K562 (cell line): ENCODE measurements around the gene AHI1. TPM values are rescaled to one million over a fixed set of nuclear protein-coding genes. Genes with fewer than 3 reads are reported as not detected.

Experiments used
- COPS2 ChIP-seq: fragments of 450-650 bp; conservative IDR thresholded peaks from 2 replicates; pipeline ENCODE4 v1.6.1; 2016; ENCODE audit warnings: mild to moderate bottlenecking, moderate library complexity
- CREBBP ChIP-seq: IDR thresholded peaks from one replicate; pipeline ENCODE4 v1.6.1; 2012; ENCODE audit warnings: low read depth, mild to moderate bottlenecking, control low read depth, inconsistent platforms, low read length
- CTBP1 ChIP-seq: fragments of 450-650 bp; IDR thresholded peaks from 2 replicates; pipeline ENCODE4 v1.6.1; 2016; ENCODE audit warnings: borderline replicate concordance
- DPF2 ChIP-seq: fragments of 450-650 bp; IDR thresholded peaks from 2 replicates; pipeline ENCODE4 v1.6.1; 2016
- FOSL1 ChIP-seq: fragments of 200-800 bp; sonication (Bioruptor generic); conservative IDR thresholded peaks from 2 replicates; pipeline ENCODE4 v1.6.1; 2016; ENCODE audit warnings: missing genetic modification characterization, missing compliant biosample characterization
- FOXO4 ChIP-seq: fragments of 450-650 bp; formaldehyde crosslinking; IDR thresholded peaks from 2 replicates; pipeline ENCODE4 v1.4.0; 2020; ENCODE audit warnings: mild to moderate bottlenecking, moderate library complexity
- HDAC8 ChIP-seq: fragments of 450-650 bp; IDR thresholded peaks from 2 replicates; pipeline ENCODE4 v1.6.1; 2016; ENCODE audit warnings: mild to moderate bottlenecking, missing genetic modification characterization, moderate library complexity, missing compliant biosample characterization
- HIVEP1 ChIP-seq: fragments of 250-450 bp; sonication (Bioruptor Pico); IDR thresholded peaks from 2 replicates; pipeline ENCODE4 v1.4.0; 2020; ENCODE audit warnings: mild to moderate bottlenecking
- IFI16 ChIP-seq: fragments of 250-450 bp; sonication (Bioruptor Pico); IDR thresholded peaks from 2 replicates; pipeline ENCODE4 v2.1.2; 2022; ENCODE audit warnings: mild to moderate bottlenecking, inconsistent platforms
- KAT2B ChIP-seq: IDR thresholded peaks from one replicate; pipeline ENCODE4 v1.6.1; 2012; ENCODE audit warnings: low read depth, mild to moderate bottlenecking, control low read depth, inconsistent platforms, low read length, moderate library complexity
- MNT ChIP-seq, 2 experiments: fragments of 450-650 bp; conservative IDR thresholded peaks; 2 replicates each; pipeline ENCODE4 v1.6.1; 2017; ENCODE audit warnings: mild to moderate bottlenecking in 2 of 2, moderate library complexity in 2 of 2
- MTA1 ChIP-seq: fragments of 450-650 bp; IDR thresholded peaks from 2 replicates; pipeline ENCODE4 v1.6.1; 2017; ENCODE audit warnings: borderline replicate concordance
- MTA2 ChIP-seq: fragments of 450-650 bp; IDR thresholded peaks from 2 replicates; pipeline ENCODE4 v1.6.1; 2016; ENCODE audit warnings: low read depth
- NELFE ChIP-seq: IDR thresholded peaks from 2 replicates; pipeline ENCODE4 v1.6.1; 2011; ENCODE audit warnings: mild to moderate bottlenecking; ENCODE audit not compliant: insufficient read depth, insufficient read length
- NFIC ChIP-seq: fragments of 450-650 bp; IDR thresholded peaks from 2 replicates; pipeline ENCODE4 v1.6.1; 2017; ENCODE audit warnings: mild to moderate bottlenecking, inconsistent platforms
- PHF20 ChIP-seq: fragments of 450-650 bp; IDR thresholded peaks from 2 replicates; pipeline ENCODE4 v1.6.1; 2018; ENCODE audit not compliant: partially characterized antibody
- PML ChIP-seq: IDR thresholded peaks from 2 replicates; pipeline ENCODE4 v1.6.1; 2012; ENCODE audit warnings: low read length, inconsistent platforms
- POLR2AphosphoS5 ChIP-seq: IDR thresholded peaks from 2 replicates; pipeline ENCODE4 v1.6.1; 2011; ENCODE audit warnings: mild to moderate bottlenecking, low read depth, low read length, moderate library complexity; ENCODE audit not compliant: control insufficient read depth, insufficient read depth
- SMARCB1 ChIP-seq: IDR thresholded peaks from 2 replicates; pipeline ENCODE4 v1.6.1; 2011; ENCODE audit warnings: improper control_type of control experiment, low read depth; ENCODE audit not compliant: insufficient read length
- SMARCE1 ChIP-seq: fragments of 450-650 bp; IDR thresholded peaks from 2 replicates; pipeline ENCODE4 v1.7.1; 2016; ENCODE audit warnings: mild to moderate bottlenecking
- SRSF7 ChIP-seq: fragments of 200-400 bp; formaldehyde crosslinking; optimal IDR thresholded peaks from 2 replicates; pipeline ENCODE3; 2017; ENCODE audit warnings: mild to moderate bottlenecking, low read depth, low read length
- TEAD4 ChIP-seq, 2 experiments: sonication (generic) in 1 of 2; formaldehyde crosslinking in 1 of 2; IDR thresholded peaks; 2 replicates each; pipeline versions ENCODE4 v1.6.1 to v1.8.0; 2012 to 2022; ENCODE audit warnings: borderline replicate concordance in 1 of 2, inconsistent platforms in 1 of 2, low read length in 1 of 2, mild to moderate bottlenecking in 1 of 2, missing genetic modification reagents in 1 of 2
- ZC3H4 ChIP-seq: sonication (generic); formaldehyde crosslinking; IDR thresholded peaks from 2 replicates; pipeline ENCODE4 v1.9.0; 2021; ENCODE audit warnings: missing genetic modification reagents, borderline replicate concordance
- ZKSCAN3 ChIP-seq: fragments of 250-450 bp; sonication (Bioruptor Pico); IDR thresholded peaks from 2 replicates; pipeline ENCODE4 v1.4.0; 2020
- ZNF174 ChIP-seq: fragments of 250-450 bp; sonication (Bioruptor Pico); IDR thresholded peaks from 2 replicates; pipeline ENCODE4 v1.4.0; 2020; ENCODE audit warnings: mild to moderate bottlenecking
- ZNF280A ChIP-seq: fragments of 450-650 bp; IDR thresholded peaks from 2 replicates; pipeline ENCODE4 v1.6.1; 2018; ENCODE audit warnings: mild to moderate bottlenecking, low read depth; ENCODE audit not compliant: partially characterized antibody
- ZNF3 ChIP-seq: fragments of 250-450 bp; sonication (Bioruptor Pico); IDR thresholded peaks from 2 replicates; pipeline ENCODE4 v1.5.0; 2021; ENCODE audit warnings: mild to moderate bottlenecking, moderate library complexity
- ZNF583 ChIP-seq: fragments of 250-450 bp; sonication (Bioruptor Pico); IDR thresholded peaks from 2 replicates; pipeline ENCODE4 v1.4.0; 2020
- ZNF76 ChIP-seq: fragments of 250-450 bp; sonication (Bioruptor Pico); IDR thresholded peaks from 2 replicates; pipeline ENCODE4 v1.4.0; 2020; ENCODE audit warnings: mild to moderate bottlenecking, moderate library complexity, borderline replicate concordance
- polyA plus RNA-seq, 8 experiments: library from polyadenylated mRNA; depleted of rRNA in 4 of 8; stranded (reverse) in 5 of 8; unstranded in 3 of 8; fragments of >200 nt; fragmentation: Nextera tagmentation in 2 of 8; fragmentation: Illumina TruSeq in 1 of 8; extraction: Ambion mirVana in 2 of 8; extraction: Trizol in 1 of 8; gene quantifications; 2 replicates each; pipeline versions ENCODE4 v1.2.1 to v1.2.3, GENCODE V29; 2011 to 2014; ENCODE audit warnings: inconsistent platforms in 1 of 8, missing spikeins in 1 of 8
- total RNA-seq, 7 experiments: library from RNA; depleted of rRNA in 6 of 7; stranded (reverse); fragments of >200 nt in 6 of 7; fragmentation: Illumina TruSeq in 2 of 7; extraction: Trizol in 2 of 7; gene quantifications; 2 replicates each; pipeline versions ENCODE4 v1.2.1 to v1.2.3, GENCODE V29; 2011 to 2021; ENCODE audit warnings: low replicate concordance in 1 of 7

AHI1 gene
- total and polyA plus RNA-seq, 9 of the 15 experiments (the other 6 are each of a cell fraction or from before 2014, with no cell fraction given), result 24.7 to 54.9 (median 32.2) TPM

- TF ChIP-seq HIVEP1 (no peak), PML (no peak), NELFE (no peak), SRSF7 (no peak), MNT (conservative IDR thresholded peaks at IDR 0.05) (no peak), SMARCB1 (peak; percentile 66), ZC3H4 (CRISPR knock-in tag) (no peak), MTA1 (no peak), ZNF174 (CRISPR knock-in tag) (no peak), MTA2 (peak; percentile 62), ZNF3 (CRISPR knock-in tag) (no peak), ZNF76 (no peak), DPF2 (peak; percentile 55; the same call in 1 of the 2 replicates), CTBP1 (peak; percentile 44; the same call in 1 of the 2 replicates), SMARCE1 (0 out of 2 replicates have a peak, but pooled peaks have one; percentile 23), ZNF280A (no peak), FOSL1 (tag) (no peak), FOXO4 (CRISPR knock-in tag) (no peak), KAT2B (no peak), ZKSCAN3 (CRISPR knock-in tag) (no peak), ZNF583 (CRISPR knock-in tag) (no peak), NFIC (0 out of 2 replicates have a peak, but pooled peaks have one; percentile 24), IFI16 (no peak), TEAD4 (IDR thresholded peaks at IDR 0.05; ENCODE audit: low read length) (peak; percentile 82), TEAD4 (CRISPR knock-in tag; IDR thresholded peaks at IDR 0.05; ENCODE audit: borderline replicate concordance) (no peak), CREBBP (no peak), COPS2 (no peak), PHF20 (no peak), HDAC8 (tag) (no peak), POLR2AphosphoS5 (peak; percentile 32; the same call in 1 of the 2 replicates)
These were observed 192.7 kb downstream of the AHI1 start (continued) for GRCh38 chr6:135304883-135305282.
